Measurements from ENCODE around the gene ERCC3.

ERCC3 gene

GRCh38 chr2:127293748-127294562, at the start of gene ERCC3:
Gene ERCC3, minus strand, starts transcription at chr2:127294144. Its CDS starts 63 bp downstream, at chr2:127294081.
- DNase-seq (ENCODE audit: low read depth), result peak; percentile 83

GRCh38 chr2:127343277-127343676, 49.3 kb upstream of the ERCC3 start:
- DNase-seq (ENCODE audit: low read depth), result no peak

- no peak for DNase-seq (ENCODE audit: low read depth)
Observed at GRCh38 chr2:127342101-127342500, 48.2 kb upstream of the ERCC3 start.

- no peak for DNase-seq (ENCODE audit: low read depth)
Observed at GRCh38 chr2:127332335-127332734, 38.4 kb upstream of the ERCC3 start.

GRCh38 chr2:127330753-127331152, 36.8 kb upstream of the ERCC3 start:
- no peak for DNase-seq (ENCODE audit: low read depth)

- no peak for DNase-seq (ENCODE audit: low read depth)
Observed at GRCh38 chr2:127326289-127326945, 32.5 kb upstream of the ERCC3 start.

GRCh38 chr2:127324635-127325034, 30.7 kb upstream of the ERCC3 start:
- no peak for DNase-seq (ENCODE audit: low read depth)

GRCh38 chr2:127321303-127321702, 27.4 kb upstream of the ERCC3 start:
- DNase-seq (ENCODE audit: low read depth), result no peak

GRCh38 chr2:127320586-127321275, 26.8 kb upstream of the ERCC3 start:
- DNase-seq (ENCODE audit: low read depth), result no peak

- no peak for DNase-seq (ENCODE audit: low read depth)
Observed at GRCh38 chr2:127320067-127320466, 26.1 kb upstream of the ERCC3 start.

- no peak for DNase-seq (ENCODE audit: low read depth)
Observed at GRCh38 chr2:127314193-127314988, 20.4 kb upstream of the ERCC3 start.

- DNase-seq (ENCODE audit: low read depth), result no peak
Observed at GRCh38 chr2:127313406-127313805, 19.5 kb upstream of the ERCC3 start.

- DNase-seq (ENCODE audit: low read depth), result no peak
Observed at GRCh38 chr2:127310980-127311379, 17.0 kb upstream of the ERCC3 start.

GRCh38 chr2:127309468-127309867, 15.5 kb upstream of the ERCC3 start:
- DNase-seq (ENCODE audit: low read depth), result no peak

GRCh38 chr2:127308586-127309138, 14.7 kb upstream of the ERCC3 start:
- no peak for DNase-seq (ENCODE audit: low read depth)

- no peak for DNase-seq (ENCODE audit: low read depth)
Observed at GRCh38 chr2:127305990-127306585, 12.1 kb upstream of the ERCC3 start.

GRCh38 chr2:127302168-127302567, 8.2 kb upstream of the ERCC3 start:
- no peak for DNase-seq (ENCODE audit: low read depth)

- DNase-seq (ENCODE audit: low read depth), result no peak
Observed at GRCh38 chr2:127293386-127293747, 577 bp downstream of the ERCC3 start.

GRCh38 chr2:127288274-127288673, 5.7 kb downstream of the ERCC3 start:
- no peak for DNase-seq (ENCODE audit: low read depth)

GRCh38 chr2:127283275-127283674, 10.7 kb downstream of the ERCC3 start:
- no peak for DNase-seq (ENCODE audit: low read depth)

- no peak for DNase-seq (ENCODE audit: low read depth)
Observed at GRCh38 chr2:127280693-127281092, 13.3 kb downstream of the ERCC3 start.

Measured in activated T-cell treated with anti-CD3 and anti-CD28 coated beads for 48 hours (primary cell).